GM21390 (cell line): ENCODE data around the gene TK2.
"Not testable (repeated sequence)": the region's sequence is repeated elsewhere in the genome, so short reads cannot be mapped to it uniquely, and the experiment has no call there.

Experiments
- ATAC-seq: cut with Tn5 transposase; IDR thresholded peaks from one replicate; pipeline ENCODE4 v1.9.1; 2021; ENCODE audit not compliant: unreplicated experiment

TK2 gene

GRCh38 chr16:66508248-66508913, 41.5 kb downstream of the TK2 start:
- no peak for ATAC-seq

- ATAC-seq: no peak
Measured at GRCh38 chr16:66507731-66508239, 42.1 kb downstream of the TK2 start.

DNA sequence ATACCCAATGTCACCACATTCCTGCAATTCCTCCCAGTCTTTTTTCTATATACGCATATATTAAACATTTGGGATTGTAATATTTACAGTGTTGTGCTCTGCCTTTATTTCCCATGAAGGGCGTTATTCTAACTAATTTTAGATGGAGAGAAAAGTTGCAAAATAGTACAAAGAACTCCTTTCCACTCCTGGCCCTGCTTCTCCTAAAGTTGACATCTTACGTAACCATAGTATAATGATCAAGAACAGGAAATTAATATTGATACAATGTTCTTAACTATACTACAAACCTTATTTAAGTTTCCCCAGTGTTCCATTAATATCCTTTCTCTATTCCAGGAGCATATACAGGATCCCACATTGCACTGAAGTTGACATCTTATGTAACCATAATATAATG, 46.3 kb downstream of the TK2 start:
- no peak for ATAC-seq

GRCh38 chr16:66503030-66503429, 46.9 kb downstream of the TK2 start:
- ATAC-seq: no peak

GRCh38 chr16:66502020-66502913, 47.7 kb downstream of the TK2 start:
- no peak for ATAC-seq

GRCh38 chr16:66501563-66501962, 48.4 kb downstream of the TK2 start:
- ATAC-seq: not testable (repeated sequence)

- not testable (repeated sequence) for ATAC-seq
Measured at GRCh38 chr16:66497921-66498320, 52.0 kb downstream of the TK2 start.

DNA sequence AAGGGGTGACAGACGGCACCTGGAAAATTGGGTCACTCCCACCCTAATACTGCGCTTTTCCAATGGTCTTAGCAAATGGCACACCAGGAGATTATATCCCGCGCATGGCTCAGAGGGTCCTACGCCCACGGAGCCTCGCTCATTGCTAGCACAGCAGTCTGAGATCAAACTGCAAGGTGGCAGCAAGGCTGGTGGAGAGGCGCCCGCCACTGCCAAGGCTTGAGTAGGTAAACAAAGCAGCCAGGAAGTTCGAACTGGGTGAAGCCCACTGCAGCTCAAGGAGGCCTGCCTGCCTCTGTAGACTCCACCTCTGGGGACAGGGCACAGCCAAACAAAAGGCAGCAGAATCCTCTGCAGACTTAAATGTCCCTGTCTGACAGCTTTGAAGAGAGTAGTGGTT, 53.7 kb downstream of the TK2 start:
- ATAC-seq: not testable (repeated sequence)

- ATAC-seq: no peak
Measured at GRCh38 chr16:66495440-66495839, 54.5 kb downstream of the TK2 start.

GRCh38 chr16:66494916-66495315, 55.0 kb downstream of the TK2 start:
- no peak for ATAC-seq

DNA sequence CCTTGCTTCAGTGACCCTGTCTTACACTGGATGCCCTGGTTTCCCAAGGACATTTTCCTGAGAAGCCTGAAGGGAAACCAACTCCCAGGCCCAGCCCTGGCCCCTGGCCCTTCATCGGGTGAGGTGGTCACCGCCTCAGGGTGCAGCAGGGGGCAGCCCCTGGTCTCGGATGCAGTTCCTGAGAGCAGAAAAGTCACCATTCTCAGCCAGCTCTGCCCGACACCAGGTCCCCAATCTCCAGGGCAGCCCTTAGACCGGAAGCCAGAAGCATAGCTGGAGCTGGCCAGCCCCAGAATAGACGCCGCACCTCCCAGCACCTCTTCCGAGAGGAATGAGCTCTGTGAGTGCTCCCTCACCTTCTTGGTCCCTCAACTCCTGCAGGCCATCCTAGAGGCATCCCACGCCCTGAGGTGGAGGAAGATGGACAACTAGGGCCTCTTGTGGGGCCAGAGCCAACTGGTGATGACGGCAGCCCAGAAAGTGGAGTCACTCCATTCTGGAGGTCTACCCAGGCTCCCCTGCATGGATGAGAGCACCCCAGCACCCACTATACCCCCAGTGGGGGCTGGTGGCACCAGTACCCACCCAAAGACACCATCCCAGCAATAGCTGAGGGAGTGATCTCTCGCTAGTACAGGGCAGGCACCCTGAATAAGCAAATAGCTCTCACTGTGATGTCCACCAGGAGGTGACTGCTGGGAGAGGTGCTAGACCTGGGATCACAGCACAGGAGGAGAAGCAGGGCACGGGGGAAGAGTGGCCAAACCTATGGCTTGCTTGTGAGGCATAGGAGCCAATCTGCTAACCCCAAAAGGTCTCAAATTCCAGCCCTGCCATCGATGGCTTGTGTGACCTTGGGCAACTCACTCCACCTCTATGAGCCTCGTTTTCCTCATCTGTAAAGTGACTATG, 56.2 kb downstream of the TK2 start:
- ATAC-seq: no peak

GRCh38 chr16:66491716-66492064, 58.2 kb downstream of the TK2 start:
- ATAC-seq: no peak

DNA sequence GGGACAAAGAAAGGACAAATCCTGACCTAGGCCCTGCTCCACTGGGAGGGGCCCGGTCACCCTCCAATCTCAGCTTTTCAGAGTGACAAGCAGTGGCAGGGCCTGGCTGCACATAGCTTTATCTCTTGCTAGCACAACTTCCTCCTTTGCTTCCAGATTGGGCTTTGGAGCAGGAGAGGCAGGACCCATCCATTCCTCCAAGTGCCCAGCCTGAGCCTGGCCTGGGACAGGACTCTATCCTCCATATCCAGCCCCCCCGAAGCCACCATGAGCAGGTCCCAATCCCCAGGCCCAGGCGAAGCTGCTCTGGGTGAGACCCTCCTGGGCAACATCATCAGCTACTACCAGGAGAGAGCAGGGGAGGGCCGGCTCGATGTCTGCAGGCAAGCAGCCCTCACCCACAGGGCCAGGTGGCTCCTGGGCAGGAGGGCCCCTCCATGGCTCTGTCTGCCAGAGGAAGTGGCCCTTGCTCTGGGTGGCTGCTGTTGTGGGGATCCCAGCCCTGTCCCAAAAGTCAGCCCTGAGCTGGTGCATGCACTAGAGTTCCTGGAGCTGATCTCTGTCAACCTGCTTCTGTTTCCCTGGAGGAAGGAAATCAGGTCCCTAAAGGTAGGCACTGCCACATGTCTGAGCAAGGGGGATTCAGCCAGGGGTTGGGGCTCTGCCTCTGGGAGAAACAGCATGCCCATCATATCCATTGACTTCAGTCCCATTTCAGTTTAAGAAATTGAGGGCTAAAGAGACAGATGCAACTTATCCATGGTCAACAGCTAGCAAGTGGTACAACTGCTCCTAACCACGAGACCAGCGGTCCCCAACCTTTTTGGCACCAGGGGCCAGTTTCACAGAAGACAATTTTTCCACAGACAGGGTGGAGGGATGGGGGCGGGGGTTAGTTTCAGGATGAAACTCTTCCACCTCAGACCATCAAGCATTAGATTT, 58.9 kb downstream of the TK2 start:
- ATAC-seq: no peak

DNA sequence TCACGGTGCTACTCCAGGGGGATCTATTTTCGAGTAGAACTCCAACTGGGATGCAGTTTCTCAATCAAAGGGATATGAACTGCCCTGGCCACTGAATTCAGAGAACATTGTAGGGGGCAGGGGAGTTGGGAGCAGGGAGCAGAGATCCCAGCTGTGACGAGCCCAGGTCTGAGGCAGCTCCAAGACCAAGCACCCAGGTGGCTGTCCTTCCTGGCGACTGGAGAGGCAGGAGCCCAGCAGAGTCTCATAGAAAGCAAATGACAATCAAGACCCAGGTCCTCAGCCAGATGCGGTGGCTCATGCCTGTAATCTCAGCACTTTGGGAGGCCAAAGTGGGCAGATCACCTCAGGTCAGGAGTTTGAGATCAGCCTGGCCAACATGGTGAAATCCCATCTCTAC, 60.1 kb downstream of the TK2 start:
- no peak for ATAC-seq

- no peak for ATAC-seq
Measured at GRCh38 chr16:66489385-66489784, 60.5 kb downstream of the TK2 start.

DNA sequence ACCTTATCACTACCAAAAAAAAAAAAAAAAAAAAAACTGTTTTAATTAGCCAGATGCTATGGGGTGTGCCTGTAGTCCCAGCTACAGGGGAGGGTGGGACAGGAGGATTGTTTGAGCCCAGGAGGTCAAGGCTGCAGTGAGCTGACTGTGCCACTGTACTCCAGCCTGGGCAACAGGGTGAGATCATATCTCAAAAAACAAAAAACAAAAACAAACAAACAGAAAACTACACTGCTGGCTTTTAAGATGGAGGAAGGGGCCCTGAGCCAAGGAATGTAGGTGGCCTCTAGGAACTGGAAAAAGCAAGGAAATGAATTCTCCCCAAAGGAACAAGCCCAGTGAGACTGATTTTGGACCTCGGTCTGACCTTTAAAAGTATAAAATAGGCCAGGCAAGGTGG, 61.4 kb downstream of the TK2 start:
- no peak for ATAC-seq

- ATAC-seq: no peak
Measured at GRCh38 chr16:66487580-66488275, 62.2 kb downstream of the TK2 start.

GRCh38 chr16:66486773-66487579, 62.9 kb downstream of the TK2 start:
- ATAC-seq: no peak
